ENCODE measurements around the gene ARHGEF2. TPM values are rescaled to one million over a fixed set of nuclear protein-coding genes. Genes with fewer than 3 reads are reported as not detected.

ARHGEF2 gene
- total RNA-seq, 1 experiment from 2014 or later, result 85.0 TPM

DNA sequence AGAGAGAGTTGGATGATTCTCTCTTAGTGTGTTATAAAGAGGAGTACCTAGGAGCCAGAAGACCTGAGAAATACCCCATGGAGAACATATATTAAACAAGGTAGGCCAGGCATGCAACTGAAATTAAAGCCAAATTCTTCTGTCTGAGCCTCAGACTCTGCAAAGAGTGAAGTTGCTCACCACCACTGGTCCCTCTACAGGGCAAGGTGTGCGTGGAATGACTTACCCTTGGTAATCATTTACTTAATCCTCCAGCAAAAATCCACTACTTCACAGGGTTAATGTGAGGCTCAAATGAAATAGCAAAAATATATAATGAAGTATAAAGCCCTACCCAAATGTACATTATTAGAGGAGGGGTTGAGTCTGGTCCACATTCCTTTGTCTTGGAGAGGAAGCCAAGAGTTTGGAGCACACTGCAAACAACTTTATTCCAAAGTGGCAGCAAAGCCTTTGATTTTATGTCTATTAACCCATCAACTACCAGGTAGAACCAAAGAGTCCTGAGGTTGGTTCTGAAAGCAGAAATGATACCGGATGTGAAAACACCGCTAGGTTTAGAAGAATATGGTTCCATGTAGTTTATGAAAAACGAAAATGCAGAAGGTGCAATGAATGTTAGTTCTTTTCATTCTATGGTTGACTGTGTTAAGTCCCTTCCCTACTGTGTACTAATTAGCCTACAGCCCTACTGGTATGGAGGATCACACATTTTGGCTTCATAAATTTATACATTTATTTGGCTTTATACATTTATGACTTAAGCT is 33.9 kb upstream of the ARHGEF2 start:
- Histone ChIP-seq H3F3A (ENCODE audit: insufficient read depth, low read depth) (peaks cover 54% of the 10 kb centered on the region), H2AFZ (no peak overlapping the region), H3K4me2 (no peak overlapping the region), H3K4me3 (no peak overlapping the region), H3K79me2 (ENCODE audit: low read depth) (peaks cover 8% of the 10 kb centered on the region), H3K36me3 (ENCODE audit: low read depth) (peaks cover 70% of the 10 kb centered on the region), H3K9me3 (ENCODE audit: insufficient read depth, low read depth) (no peaks in the 10 kb centered on the region), H4K20me1 (ENCODE audit: insufficient read depth) (peaks cover 9% of the 10 kb centered on the region; the same call in 1 of the 2 replicates), H3K27ac (no peak overlapping the region), H3K4me1 (replicated peaks; ENCODE audit: insufficient read depth) (peaks cover 7% of the 10 kb centered on the region), H3K27me3 (ENCODE audit: insufficient read depth, low read depth) (no peaks in the 10 kb centered on the region), H3K9me2 (ENCODE audit: insufficient read depth) (no peaks in the 10 kb centered on the region)
- no TSS peak for BruUV-seq (replicated peaks)
- POLR2A ChIA-PET (ENCODE audit: unreplicated experiment), result no interaction called here
- intact Hi-C loops (cut with micrococcal nuclease; ENCODE audit: unreplicated experiment), result no loop called here
- no peak for DNase-seq
- CTCF ChIA-PET, result no interaction called here
- TF ChIP-seq EZH2 (IDR thresholded peaks at IDR 0.05; ENCODE audit: low read depth), result no peak
- TF ChIP-seq, protein P1, sequence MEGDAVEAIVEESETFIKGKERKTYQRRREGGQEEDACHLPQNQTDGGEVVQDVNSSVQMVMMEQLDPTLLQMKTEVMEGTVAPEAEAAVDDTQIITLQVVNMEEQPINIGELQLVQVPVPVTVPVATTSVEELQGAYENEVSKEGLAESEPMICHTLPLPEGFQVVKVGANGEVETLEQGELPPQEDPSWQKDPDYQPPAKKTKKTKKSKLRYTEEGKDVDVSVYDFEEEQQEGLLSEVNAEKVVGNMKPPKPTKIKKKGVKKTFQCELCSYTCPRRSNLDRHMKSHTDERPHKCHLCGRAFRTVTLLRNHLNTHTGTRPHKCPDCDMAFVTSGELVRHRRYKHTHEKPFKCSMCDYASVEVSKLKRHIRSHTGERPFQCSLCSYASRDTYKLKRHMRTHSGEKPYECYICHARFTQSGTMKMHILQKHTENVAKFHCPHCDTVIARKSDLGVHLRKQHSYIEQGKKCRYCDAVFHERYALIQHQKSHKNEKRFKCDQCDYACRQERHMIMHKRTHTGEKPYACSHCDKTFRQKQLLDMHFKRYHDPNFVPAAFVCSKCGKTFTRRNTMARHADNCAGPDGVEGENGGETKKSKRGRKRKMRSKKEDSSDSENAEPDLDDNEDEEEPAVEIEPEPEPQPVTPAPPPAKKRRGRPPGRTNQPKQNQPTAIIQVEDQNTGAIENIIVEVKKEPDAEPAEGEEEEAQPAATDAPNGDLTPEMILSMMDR (conservative IDR thresholded peaks at IDR 0.05), result no peak

GRCh38 chr1:156009404-156009803 is 31.1 kb upstream of the ARHGEF2 start:
- H3K79me2 ChIP-seq (ENCODE audit: low read depth), result no peaks in the 10 kb centered on the region; the same call in 1 of the 2 replicates
- H3K9me2 ChIP-seq (ENCODE audit: insufficient read depth), result no peaks in the 10 kb centered on the region
- no TSS peak for BruUV-seq (replicated peaks)
- peaks cover 3% of the 10 kb centered on the region; the same call in 1 of the 2 replicates for H4K20me1 ChIP-seq (ENCODE audit: insufficient read depth)
- no peaks in the 10 kb centered on the region for H3K9me3 ChIP-seq (ENCODE audit: insufficient read depth, low read depth)
- POLR2A ChIA-PET (ENCODE audit: unreplicated experiment), result no interaction called here
- DNase-seq, result no peak
- intact Hi-C loops (cut with micrococcal nuclease; ENCODE audit: unreplicated experiment), result no loop called here
- no peak overlapping the region for H3K4me2 ChIP-seq
- H3K4me1 ChIP-seq (replicated peaks; ENCODE audit: insufficient read depth), result peaks cover 33% of the 10 kb centered on the region
- H3K27ac ChIP-seq, result no peak overlapping the region
- H3F3A ChIP-seq (ENCODE audit: insufficient read depth, low read depth), result peaks cover 76% of the 10 kb centered on the region
- no peak overlapping the region for H3K4me3 ChIP-seq
- CTCF ChIA-PET, result no interaction called here
- TF ChIP-seq, protein P1 (conservative IDR thresholded peaks at IDR 0.05), result no peak
- no peak for TF ChIP-seq EZH2 (IDR thresholded peaks at IDR 0.05; ENCODE audit: low read depth)
- no peak overlapping the region for H2AFZ ChIP-seq
- peaks cover 49% of the 10 kb centered on the region for H3K36me3 ChIP-seq (ENCODE audit: low read depth)
- no peaks in the 10 kb centered on the region for H3K27me3 ChIP-seq (ENCODE audit: insufficient read depth, low read depth)

DNA sequence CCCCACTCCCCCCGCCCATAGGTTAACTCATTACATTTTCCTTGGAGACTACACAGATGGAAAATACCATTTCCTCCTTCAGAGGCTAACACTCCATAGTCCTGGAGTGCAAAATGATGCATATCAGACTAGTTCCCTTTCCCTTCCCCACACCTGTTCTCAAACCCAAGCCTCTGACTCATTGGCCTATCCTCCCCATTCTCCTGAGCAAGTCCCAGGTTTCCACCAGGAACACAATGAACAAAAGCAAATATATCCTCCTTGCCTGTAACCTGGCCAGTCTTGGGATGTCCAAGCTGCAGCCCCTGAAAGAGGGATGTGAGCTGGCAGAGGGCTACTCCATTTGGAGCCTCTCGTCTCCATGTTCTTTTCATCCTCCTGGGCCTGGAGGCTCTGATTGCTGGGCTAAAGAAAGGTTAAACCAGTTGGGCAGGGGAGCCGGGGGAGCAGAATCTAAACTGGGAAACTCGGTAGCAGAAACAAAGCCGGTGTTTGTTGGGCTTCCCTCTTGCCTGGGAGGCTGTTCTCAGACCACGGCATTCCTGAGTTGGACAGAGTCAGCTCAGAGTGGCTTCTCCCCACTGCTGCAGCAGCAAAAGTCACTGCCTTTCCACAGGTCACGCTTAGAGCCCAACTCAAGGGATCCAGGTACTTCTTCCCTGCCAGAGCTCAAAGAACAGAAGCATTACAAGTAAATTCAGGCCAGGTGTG is 28.5 kb upstream of the ARHGEF2 start:
- DNase-seq, result peak; percentile 48 to 69
- ChIA-PET POLR2A (ENCODE audit: unreplicated experiment) (interaction anchor here (0.6 kb wide), 4 partner anchors 15 to 798 kb away, joined by 3 to 4 read pairs (median 3); no protein-coding TSS in a partner anchor), CTCF (interaction anchor here (0.6 kb wide), 1 partner anchor 699 kb away, joined by 4 read pairs; no protein-coding TSS in a partner anchor)
- peaks cover 26% of the 10 kb centered on the region for H3K36me3 ChIP-seq (ENCODE audit: low read depth)
- no peaks in the 10 kb centered on the region for H3K9me2 ChIP-seq (ENCODE audit: insufficient read depth)
- peaks cover 3% of the 10 kb centered on the region; the same call in 1 of the 2 replicates for H4K20me1 ChIP-seq (ENCODE audit: insufficient read depth)
- H3K4me2 ChIP-seq, result peak overlapping the region; percentile 53
- no TSS peak for BruUV-seq (replicated peaks)
- no peaks in the 10 kb centered on the region for H3K9me3 ChIP-seq (ENCODE audit: insufficient read depth, low read depth)
- intact Hi-C loops (cut with micrococcal nuclease; ENCODE audit: unreplicated experiment), result no loop called here
- no peak overlapping the region for H2AFZ ChIP-seq
- peaks cover 84% of the 10 kb centered on the region for H3F3A ChIP-seq (ENCODE audit: insufficient read depth, low read depth)
- no peaks in the 10 kb centered on the region for H3K79me2 ChIP-seq (ENCODE audit: low read depth)
- H3K4me1 ChIP-seq (replicated peaks; ENCODE audit: insufficient read depth), result peaks cover 56% of the 10 kb centered on the region
- no peak for TF ChIP-seq EZH2 (IDR thresholded peaks at IDR 0.05; ENCODE audit: low read depth)
- no peaks in the 10 kb centered on the region for H3K27me3 ChIP-seq (ENCODE audit: insufficient read depth, low read depth)
- H3K4me3 ChIP-seq, result no peak overlapping the region
- peak overlapping the region; percentile 67 for H3K27ac ChIP-seq

Measured in PC-9 (cell line).